Central memory CD4-positive, alpha-beta T cell (primary cell): ENCODE measurements around the gene FHAD1.
A peak's percentile ranks its signal among the peaks of the same experiment; 100 is the strongest.

Experiments used
- DNase-seq: peaks from one replicate; pipeline ENCODE4 v3.0.0; 2022

The FHAD1 gene

DNA sequence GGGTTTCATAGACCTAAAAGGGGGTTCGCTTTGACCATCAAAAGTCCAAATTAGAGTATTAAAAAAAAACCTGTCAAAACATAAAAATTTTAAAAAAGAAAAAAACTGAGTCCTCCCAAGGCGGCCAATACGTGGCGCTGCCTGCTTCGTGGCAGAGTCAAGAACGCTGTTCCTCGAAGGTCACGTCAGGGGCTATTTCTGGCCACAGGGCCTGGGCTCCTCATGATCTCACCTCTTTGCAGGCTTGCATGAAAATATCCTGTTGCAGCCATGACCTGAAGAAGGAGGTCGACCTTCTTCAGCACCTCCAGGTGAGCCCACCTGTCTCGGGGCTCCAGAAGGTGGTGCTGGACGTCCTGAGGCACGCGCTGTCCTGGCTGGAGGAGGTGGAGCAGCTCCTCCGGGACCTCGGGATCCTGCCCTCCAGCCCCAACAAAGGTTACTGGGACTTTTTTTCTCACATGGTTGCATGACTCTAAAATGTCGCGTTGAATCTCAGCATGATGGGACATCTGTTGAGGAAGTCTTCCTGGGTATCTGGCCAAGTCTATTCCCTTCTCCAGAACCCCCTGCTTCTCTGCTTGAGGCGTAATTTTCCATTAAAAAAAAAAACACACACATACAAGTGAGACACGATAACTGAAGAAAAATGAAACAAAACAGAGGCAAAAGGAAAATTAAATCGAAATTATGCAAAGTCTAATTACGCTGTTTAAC, 82.2 kb downstream of the FHAD1 start:
- DNase-seq, result no peak

- DNase-seq, result no peak
Observed at GRCh38 chr1:15330028-15330427, 83.0 kb downstream of the FHAD1 start.

- no peak for DNase-seq
Observed at GRCh38 chr1:15331180-15331579, 84.2 kb downstream of the FHAD1 start.

GRCh38 chr1:15331734-15332133, 84.7 kb downstream of the FHAD1 start:
- DNase-seq, result no peak

GRCh38 chr1:15332525-15332924, 85.5 kb downstream of the FHAD1 start:
- no peak for DNase-seq

DNA sequence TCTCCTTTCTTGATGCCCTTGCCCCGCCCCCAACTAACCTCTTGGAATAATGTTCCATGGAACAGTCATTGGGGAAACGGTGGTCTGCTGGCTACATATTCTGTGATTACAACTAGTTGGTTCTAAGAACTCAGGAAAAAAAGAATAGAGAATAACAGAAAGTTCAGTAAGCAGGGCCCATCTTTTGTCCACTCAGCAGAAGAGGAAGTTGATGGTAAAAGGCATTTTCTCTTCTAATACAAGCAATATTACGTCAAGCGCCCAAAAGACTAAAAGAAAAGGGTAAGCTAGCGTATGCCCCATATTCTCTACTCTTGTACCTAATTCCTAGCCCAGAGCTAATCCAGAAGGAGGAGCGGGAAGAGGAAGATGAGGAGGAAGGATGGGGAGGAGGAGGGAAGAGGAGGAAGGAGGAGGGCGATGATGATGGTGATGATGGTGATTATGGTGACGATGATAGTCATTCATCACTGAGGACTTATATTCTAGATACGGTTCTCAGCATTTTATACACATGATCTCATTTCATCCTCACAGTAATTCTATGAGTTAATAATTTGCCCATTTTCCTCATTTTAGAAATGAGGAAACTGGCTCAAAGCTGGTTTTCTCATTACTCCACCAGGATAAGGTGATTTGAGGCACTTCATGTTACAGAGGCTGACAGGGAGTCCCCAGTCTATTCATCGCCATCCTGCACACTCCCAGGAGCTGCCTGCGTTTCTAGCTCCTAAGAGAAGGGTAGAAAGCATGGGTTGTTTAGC, 86.1 kb downstream of the FHAD1 start:
- DNase-seq, result no peak

GRCh38 chr1:15334995-15335394, 88.0 kb downstream of the FHAD1 start:
- no peak for DNase-seq

DNA sequence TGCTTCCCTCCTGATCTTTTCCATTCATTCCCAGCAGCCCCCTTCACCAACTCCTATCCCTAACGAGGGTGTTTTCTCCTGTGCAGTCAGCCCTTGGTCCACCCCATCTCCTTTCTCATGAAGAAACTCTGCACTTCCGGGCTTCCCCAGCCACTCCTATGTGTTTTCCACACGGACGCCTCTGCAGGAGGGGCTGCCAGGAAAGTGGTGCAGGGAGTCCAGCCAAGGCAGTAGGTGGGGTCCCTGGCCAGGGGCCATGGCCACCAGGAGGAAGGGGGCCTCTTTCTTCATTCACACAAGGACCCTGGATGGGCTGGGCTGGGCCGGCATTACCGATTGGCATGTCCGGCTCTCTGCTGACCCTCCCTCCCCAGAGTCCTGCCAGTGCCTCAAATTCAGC, 89.8 kb downstream of the FHAD1 start:
- DNase-seq, result no peak

GRCh38 chr1:15337656-15338402, 90.8 kb downstream of the FHAD1 start:
- DNase-seq, result no peak

DNA sequence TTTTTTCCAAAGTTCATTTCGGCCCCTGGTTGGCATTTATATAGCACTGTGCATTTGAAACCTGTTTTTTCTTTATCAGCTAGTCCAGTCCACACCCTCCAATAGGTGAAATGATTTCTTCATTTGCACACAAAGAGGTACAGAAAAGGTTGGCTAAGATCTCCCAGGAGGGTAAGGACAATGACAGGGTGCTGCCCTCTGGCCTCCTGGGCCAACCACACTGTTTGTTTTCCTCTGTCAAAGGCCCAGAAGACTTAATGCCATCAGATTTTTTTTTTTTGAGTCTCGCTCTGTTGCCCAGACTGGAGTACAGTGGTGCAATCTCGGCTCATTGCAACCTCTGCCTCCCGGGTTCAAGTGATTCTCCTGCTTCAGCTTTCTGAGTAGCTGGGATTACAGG, 92.5 kb downstream of the FHAD1 start:
- DNase-seq, result no peak

DNA sequence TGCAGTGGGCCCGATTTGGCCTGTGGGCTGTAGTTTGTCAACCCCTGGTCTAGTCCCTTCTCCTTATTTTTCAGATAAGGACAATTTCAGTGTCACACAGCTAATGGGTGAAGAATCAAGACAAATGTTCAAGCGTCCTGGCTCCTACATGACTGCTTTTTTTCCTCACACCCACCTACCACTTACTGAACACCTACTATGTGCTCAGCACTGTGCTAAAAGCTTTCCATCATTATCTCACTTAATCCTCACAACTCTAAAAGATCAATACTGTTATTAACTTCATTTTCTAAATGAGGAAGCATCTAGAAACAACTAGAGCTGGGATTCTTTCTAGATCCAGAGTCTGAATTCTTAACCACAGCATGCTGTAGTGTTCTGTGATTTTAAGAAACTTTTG, 94.2 kb downstream of the FHAD1 start:
- no peak for DNase-seq

GRCh38 chr1:15341634-15342407, 94.8 kb downstream of the FHAD1 start:
- DNase-seq, result no peak

GRCh38 chr1:15342408-15342967, 95.5 kb downstream of the FHAD1 start:
- no peak for DNase-seq

DNA sequence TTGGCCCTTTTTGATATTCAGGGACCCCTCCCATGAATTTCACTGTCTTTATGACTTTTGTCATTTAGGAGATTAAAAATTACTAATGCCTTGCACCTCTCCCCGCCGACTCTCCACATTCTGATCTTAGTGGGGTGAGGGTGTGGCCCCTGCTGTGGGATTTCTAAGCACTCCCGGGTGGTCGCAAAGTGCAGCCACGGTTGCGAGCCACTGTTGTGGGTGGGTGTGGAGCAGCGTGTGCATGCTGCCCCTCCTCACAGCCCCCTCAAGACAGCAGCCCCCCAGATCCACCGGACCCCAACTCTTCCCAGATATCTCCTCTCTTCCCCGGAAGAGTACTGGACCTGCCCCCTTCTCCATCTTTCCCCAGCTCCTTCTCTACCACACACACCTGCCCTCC, 96.1 kb downstream of the FHAD1 start:
- DNase-seq, result no peak

- no peak for DNase-seq
Observed at GRCh38 chr1:15343729-15344128, 96.7 kb downstream of the FHAD1 start.

DNA sequence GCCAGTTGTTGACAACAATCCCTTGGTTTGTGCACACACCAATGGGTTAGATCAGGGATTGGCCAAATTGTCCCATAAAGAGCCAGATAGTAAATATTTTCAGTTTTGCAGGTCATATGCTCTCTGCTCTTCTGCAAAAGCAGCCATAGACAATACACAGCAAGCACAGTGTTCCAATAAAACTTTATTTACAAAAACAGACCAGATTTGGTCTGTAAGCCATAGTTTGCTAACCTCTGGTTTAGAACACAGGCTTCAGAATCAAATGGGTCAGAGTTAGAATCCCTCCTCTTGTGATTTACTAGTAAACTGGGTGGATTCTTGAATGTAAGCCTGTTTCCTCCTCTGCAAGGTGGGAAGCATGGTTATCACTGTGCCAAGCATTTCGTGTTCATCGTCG, 97.4 kb downstream of the FHAD1 start:
- DNase-seq, result no peak

- DNase-seq, result no peak
Observed at GRCh38 chr1:15344800-15345704, 98.0 kb downstream of the FHAD1 start.

DNA sequence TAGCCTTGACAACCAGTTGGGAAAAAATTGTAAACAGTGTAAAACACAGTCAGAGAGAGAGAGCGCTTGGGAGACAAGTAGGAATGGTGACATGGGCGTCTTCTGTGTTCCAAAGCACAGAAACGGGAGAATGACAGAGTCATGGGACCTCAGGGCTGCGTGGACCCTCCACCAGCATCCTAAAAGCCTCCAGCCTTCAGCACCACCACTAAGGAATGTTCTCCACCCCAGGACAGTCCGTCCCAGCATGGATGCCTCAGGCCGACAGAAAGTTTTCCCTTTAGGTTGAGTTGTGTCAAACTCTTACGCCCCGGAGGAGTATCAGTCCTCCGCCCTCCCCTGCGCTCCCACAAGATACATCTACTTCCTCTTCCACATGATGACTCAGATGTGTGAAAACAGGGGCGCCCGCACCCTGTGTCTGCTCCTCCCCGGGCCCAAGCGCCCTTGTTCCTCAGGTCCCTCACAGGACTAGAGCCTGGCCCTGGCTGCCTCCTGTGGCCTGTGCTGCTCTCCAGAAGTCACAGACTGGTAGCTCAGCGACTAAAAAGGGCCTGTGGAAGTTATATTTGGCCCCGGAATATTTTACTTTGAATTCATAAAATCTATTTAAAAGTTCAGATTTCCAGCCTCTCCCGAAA, 98.8 kb downstream of the FHAD1 start:
- peak; percentile 48 for DNase-seq

- no peak for DNase-seq
Observed at GRCh38 chr1:15346346-15347030, 99.5 kb downstream of the FHAD1 start.

- peak; percentile 31 for DNase-seq
Observed at GRCh38 chr1:15347182-15347581, 100.2 kb downstream of the FHAD1 start.
